IMR-90 (cell line): ENCODE measurements around the gene OPRM1. TPM values are rescaled to one million over a fixed set of nuclear protein-coding genes. Genes with fewer than 3 reads are reported as not detected.
"Not testable (repeated sequence)": the region's sequence is repeated elsewhere in the genome, so short reads cannot be mapped to it uniquely, and the experiment has no call there.

Source experiments
- ATAC-seq: fragments of 200-7000 bp; cut with Tn5 transposase; 2 replicates; pipeline ENCODE4 v1.9.1; 2020; ENCODE audit warnings: low read depth, mild to moderate bottlenecking, moderate library complexity
- BruUV-seq: library from RNA; stranded (reverse); fragments of 400-500 nt; replicated peaks from 2 replicates; lab custom pipeline; 2021; lab: Mats Ljungman, UMichigan
- CTCF ChIA-PET: fragments of 300-600 bp; formaldehyde crosslinking; extraction: SDS; loops from one replicate; lab custom pipeline; 2021; ENCODE audit warnings: antibody characterized with exemption; lab: Yijun Ruan, JAX
- POLR2A ChIA-PET: fragments of 300-600 bp; sonication (Branson Sonifier 250); formaldehyde crosslinking; loops from one replicate; lab custom pipeline; 2022; ENCODE audit warnings: antibody characterized with exemption; ENCODE audit not compliant: unreplicated experiment; lab: Charles Lee
- DNase-seq: peaks from one replicate; pipeline ENCODE4 v3.0.0; 2013
- H2AFZ ChIP-seq: replicated peaks from 2 replicates; pipeline ENCODE3; 2013; ENCODE audit warnings: low read length, mild to moderate bottlenecking; ENCODE audit not compliant: poor library complexity
- H2AK5ac ChIP-seq: 2 replicates; pipeline ENCODE4 v1.6.1; 2013; ENCODE audit warnings: low read depth, low read length, inconsistent platforms
- H2AK9ac ChIP-seq: replicated peaks from 2 replicates; pipeline ENCODE3; 2013; ENCODE audit warnings: mild to moderate bottlenecking, low read depth, low read length, moderate library complexity; ENCODE audit not compliant: poor library complexity
- H2BK120ac ChIP-seq: 2 replicates; pipeline ENCODE4 v1.6.1; 2013; ENCODE audit warnings: low read depth, low read length, inconsistent platforms
- H2BK15ac ChIP-seq: 3 replicates; pipeline ENCODE4 v1.6.1; 2013; ENCODE audit warnings: low read depth, low read length, inconsistent platforms
- H2BK20ac ChIP-seq: 2 replicates; pipeline ENCODE4 v1.6.1; 2013; ENCODE audit warnings: low read depth, mild to moderate bottlenecking, inconsistent platforms, low read length, moderate library complexity
- H2BK5ac ChIP-seq: 2 replicates; pipeline ENCODE4 v1.6.1; 2013; ENCODE audit warnings: mild to moderate bottlenecking, low read depth, low read length, inconsistent platforms; ENCODE audit not compliant: poor library complexity, severe bottlenecking
- H3K14ac ChIP-seq: replicated peaks from 2 replicates; pipeline ENCODE4 v1.6.1; 2013; ENCODE audit warnings: low read depth, low read length, inconsistent platforms
- H3K18ac ChIP-seq: 2 replicates; pipeline ENCODE4 v1.6.1; 2013; ENCODE audit warnings: low read depth, low read length, control low read depth
- H3K23ac ChIP-seq: 2 replicates; pipeline ENCODE4 v1.6.1; 2013; ENCODE audit warnings: low read depth, low read length, inconsistent platforms
- H3K27ac ChIP-seq: 2 replicates; pipeline ENCODE4 v1.5.1; 2013; ENCODE audit warnings: mild to moderate bottlenecking, control low read depth, low read length; ENCODE audit not compliant: insufficient read depth
- H3K27me3 ChIP-seq: 2 replicates; pipeline ENCODE4 v1.6.1; 2013; ENCODE audit warnings: low read length; ENCODE audit not compliant: control insufficient read depth, insufficient read depth
- H3K36me3 ChIP-seq: 2 replicates; pipeline ENCODE4 v1.6.1; 2013; ENCODE audit warnings: low read length, mixed read lengths; ENCODE audit not compliant: control insufficient read depth, insufficient read depth
- H3K4ac ChIP-seq: 2 replicates; pipeline ENCODE4 v1.6.1; 2013; ENCODE audit warnings: low read depth, low read length, inconsistent platforms
- H3K4me1 ChIP-seq: 2 replicates; pipeline ENCODE4 v1.6.1; 2013; ENCODE audit warnings: low read length, mixed read lengths; ENCODE audit not compliant: control insufficient read depth, insufficient read depth
- H3K4me2 ChIP-seq: 2 replicates; pipeline ENCODE4 v1.6.1; 2013; ENCODE audit warnings: low read depth, mild to moderate bottlenecking, control low read depth, low read length, moderate library complexity
- H3K4me3 ChIP-seq: 2 replicates; pipeline ENCODE4 v1.5.1; 2013; ENCODE audit warnings: low read depth, mild to moderate bottlenecking, control low read depth, low read length, moderate library complexity; ENCODE audit not compliant: insufficient read depth
- H3K56ac ChIP-seq: 2 replicates; pipeline ENCODE4 v1.6.1; 2013; ENCODE audit warnings: low read length, inconsistent platforms; ENCODE audit not compliant: insufficient read depth; ENCODE audit errors: extremely low read depth
- H3K79me1 ChIP-seq, 2 experiments: 2 replicates each; pipeline ENCODE4 v1.6.1; 2013; ENCODE audit warnings: low read length in 2 of 2, inconsistent platforms in 1 of 2, low read depth in 1 of 2
- H3K9ac ChIP-seq: 2 replicates; pipeline ENCODE4 v1.6.1; 2013; ENCODE audit warnings: low read depth, low read length, control low read depth
- H3K9me1 ChIP-seq: 2 replicates; pipeline ENCODE4 v1.6.1; 2013; ENCODE audit warnings: low read length, inconsistent platforms; ENCODE audit not compliant: insufficient read depth
- H3K9me3 ChIP-seq: 2 replicates; pipeline ENCODE4 v1.6.1; 2013; ENCODE audit warnings: low read length; ENCODE audit not compliant: control insufficient read depth, insufficient read depth
- H4K20me1 ChIP-seq: 2 replicates; pipeline ENCODE4 v1.6.1; 2013; ENCODE audit warnings: low read length, inconsistent platforms; ENCODE audit not compliant: insufficient read depth
- H4K5ac ChIP-seq: 2 replicates; pipeline ENCODE4 v1.6.1; 2013; ENCODE audit warnings: mild to moderate bottlenecking, low read depth, low read length, control low read depth
- H4K8ac ChIP-seq, 2 experiments: 2 replicates each; pipeline ENCODE4 v1.6.1; 2013; ENCODE audit warnings: low read depth in 2 of 2, low read length in 2 of 2, control low read depth in 1 of 2, inconsistent platforms in 1 of 2
- H4K91ac ChIP-seq: 2 replicates; pipeline ENCODE4 v1.6.1; 2013; ENCODE audit warnings: low read depth, low read length, inconsistent platforms; ENCODE audit not compliant: insufficient read depth
- CEBPB ChIP-seq: IDR thresholded peaks from 2 replicates; pipeline ENCODE4 v1.6.1; 2012; ENCODE audit warnings: low read depth, low read length, improper control_type of control experiment
- CHD1 ChIP-seq: IDR thresholded peaks from 2 replicates; pipeline ENCODE4 v1.6.1; 2012; ENCODE audit warnings: low read depth, low read length, improper control_type of control experiment
- MAFK ChIP-seq: IDR thresholded peaks from 2 replicates; pipeline ENCODE4 v1.6.1; 2012; ENCODE audit warnings: low read depth, low read length, improper control_type of control experiment
- WGBS, 2 experiments: methylation state at CpG; one replicate each; pipeline versions ENCODE4 v1.1.5 to v1.1.7; 2013; ENCODE audit warnings: missing lambda C conversion rate in 2 of 2; ENCODE audit not compliant: insufficient read length in 1 of 2; ENCODE audit errors: extremely low coverage in 2 of 2; 5-methylcytosine and 5-hydroxymethylcytosine counted together
- dilution Hi-C: fragments of 300-500 bp; cut with HindIII; formaldehyde crosslinking; loops from one replicate; pipeline ENCODE4 v1.14.3; 2018; ENCODE audit warnings: low sequenced_read_pairs; ENCODE audit not compliant: unreplicated experiment
- in situ Hi-C: fragments of 300-500 bp; cut with MboI; formaldehyde crosslinking; loops from 3 replicates; pipeline ENCODE4 v1.14.3; 2019; ENCODE audit warnings: low sequenced_read_pairs, inconsistent platforms, mixed read lengths
- intact Hi-C: fragments of 100-400 bp; cut with micrococcal nuclease; formaldehyde crosslinking; loops from 2 replicates; pipeline ENCODE4 v1.10.0; 2022
- polyA plus RNA-seq, 3 experiments: library from polyadenylated mRNA; depleted of rRNA; stranded (reverse); fragments of >200 nt; gene quantifications; 2 replicates each; pipeline ENCODE4 v1.2.3, GENCODE V29; 2012; ENCODE audit warnings: low replicate concordance in 1 of 3
- total RNA-seq: library from RNA; depleted of rRNA; stranded (reverse); fragments of >200 nt; gene quantifications from 2 replicates; pipeline ENCODE4 v1.2.3, GENCODE V29; 2012

Gene OPRM1
- total and polyA plus RNA-seq, 2 of the 4 experiments (the other 2 are of a cell fraction): not detected

- no peak overlapping the region for H4K5ac ChIP-seq
- DNase-seq: peak; percentile 62
- no peak overlapping the region for H3K56ac ChIP-seq
- CTCF ChIA-PET: interaction anchor here (0.6 kb wide), 1 partner anchor 1218 kb away, joined by 3 read pairs; no protein-coding TSS in a partner anchor
- no peak overlapping the region; the same call in 1 of the 2 replicates for H3K27ac ChIP-seq
- no peak for TF ChIP-seq CHD1
- peak; percentile 28; the same call in 1 of the 2 replicates for TF ChIP-seq CEBPB
- TF ChIP-seq MAFK: no peak
- intact Hi-C loops (no loop called here), dilution Hi-C loops (no loop called here), in situ Hi-C loops (no loop called here)
- no peak overlapping the region for H2BK15ac ChIP-seq
- no peaks in the 10 kb centered on the region for H3K36me3 ChIP-seq
- no peaks in the 10 kb centered on the region for H3K27me3 ChIP-seq
- peak overlapping the region; percentile 67; the same call in 1 of the 2 replicates for H3K4me2 ChIP-seq
- no peak overlapping the region for H2BK20ac ChIP-seq
- no peak overlapping the region for H4K91ac ChIP-seq
- no peak overlapping the region for H2AFZ ChIP-seq
- H3K18ac ChIP-seq: no peak overlapping the region; the same call in 1 of the 2 replicates
- no peak overlapping the region for H3K9ac ChIP-seq
- peak; percentile 40; the same call in 1 of the 2 replicates for ATAC-seq
- H4K8ac ChIP-seq: no peak overlapping the region
- no peak overlapping the region for H2AK5ac ChIP-seq
- no peak overlapping the region for H3K23ac ChIP-seq
- no peak overlapping the region for H2BK120ac ChIP-seq
- H3K9me1 ChIP-seq: no peaks in the 10 kb centered on the region
- no peak overlapping the region for H3K14ac ChIP-seq
- no peaks in the 10 kb centered on the region for H3K4me1 ChIP-seq
- no peaks in the 10 kb centered on the region for H3K9me3 ChIP-seq
- H2AK9ac ChIP-seq: no peak overlapping the region
- no peak overlapping the region for H2BK5ac ChIP-seq
- H4K20me1 ChIP-seq: no peaks in the 10 kb centered on the region
- H3K4ac ChIP-seq: no peak overlapping the region
- no peak overlapping the region for H3K4me3 ChIP-seq
- POLR2A ChIA-PET: no interaction called here
- BruUV-seq: no TSS peak
- no peaks in the 10 kb centered on the region for H3K79me1 ChIP-seq
Observed at GRCh38 chr6:154197196-154197860, 158.3 kb downstream of the OPRM1 start.

- H2BK20ac ChIP-seq, H2AFZ ChIP-seq, in situ Hi-C loops, H2BK5ac ChIP-seq, H2AK5ac ChIP-seq, H3K79me1 ChIP-seq, H4K20me1 ChIP-seq, H3K4me2 ChIP-seq, H3K9ac ChIP-seq, H3K9me1 ChIP-seq, H3K27ac ChIP-seq, H3K18ac ChIP-seq, H3K9me3 ChIP-seq, POLR2A ChIA-PET, dilution Hi-C loops, H2AK9ac ChIP-seq, DNase-seq, H4K8ac ChIP-seq, H4K91ac ChIP-seq, H3K36me3 ChIP-seq, H3K4me1 ChIP-seq, intact Hi-C loops, BruUV-seq, H3K4ac ChIP-seq, H3K14ac ChIP-seq, H3K23ac ChIP-seq, H3K27me3 ChIP-seq, CTCF ChIA-PET, H3K4me3 ChIP-seq, H3K56ac ChIP-seq, H2BK120ac ChIP-seq, H4K5ac ChIP-seq, ATAC-seq, H2BK15ac ChIP-seq: not testable (repeated sequence)
- no CpG with 5 or more reads among the region's 4 CpGs for WGBS, 2 experiments
Observed at GRCh38 chr6:154201688-154202087, 162.6 kb downstream of the OPRM1 start.
